ENCODE results near the gene ZFPM1. TPM values are rescaled to one million over a fixed set of nuclear protein-coding genes. Genes with fewer than 3 reads are reported as not detected.

The ZFPM1 gene
- total RNA-seq, 4 donors from 2014 or later, result 0.40 to 1.4 (median 0.59) TPM

DNA sequence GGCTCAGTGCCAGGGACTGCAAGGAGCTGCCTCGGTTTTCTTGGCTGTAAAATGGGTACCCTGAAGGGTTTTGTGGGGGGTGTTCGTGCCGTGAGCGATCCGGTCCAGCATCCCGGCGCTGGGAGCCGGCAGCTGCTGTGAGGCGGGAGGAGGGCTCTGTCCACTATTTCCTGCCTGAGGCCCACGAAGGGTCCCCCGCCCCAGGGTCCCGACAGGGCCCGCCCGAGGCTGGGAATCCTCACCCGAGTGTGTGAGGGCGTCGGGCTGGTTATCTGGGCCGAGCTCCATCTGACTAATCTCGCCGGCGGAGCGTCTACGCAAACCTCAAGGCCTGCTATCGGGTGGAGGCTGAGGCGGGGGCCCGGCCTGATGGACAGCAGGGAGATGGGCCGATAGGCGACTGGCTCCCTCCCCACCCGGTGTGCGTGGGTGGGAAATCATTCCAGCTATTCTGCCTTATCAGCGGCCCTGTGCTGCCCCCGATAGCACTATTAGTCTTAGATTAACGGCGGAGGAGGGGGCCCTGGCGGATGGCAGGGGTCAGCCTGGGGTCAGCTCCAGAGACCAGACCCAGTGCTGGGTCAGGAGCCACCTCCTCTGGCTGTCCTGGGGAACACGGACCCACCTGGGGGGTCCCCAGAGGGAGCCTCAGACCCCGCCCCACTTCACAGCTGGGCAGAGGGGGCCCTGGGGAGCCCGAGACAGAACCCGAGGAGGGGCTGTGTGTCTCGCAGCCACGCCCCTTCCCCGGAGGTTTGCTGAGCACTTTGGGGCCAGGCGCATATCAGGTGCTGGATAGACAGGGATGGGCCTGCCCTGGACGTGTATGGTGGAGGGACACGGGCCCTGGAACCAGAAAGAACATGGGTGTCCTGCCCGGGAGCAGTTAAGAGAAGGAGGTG lies 44.7 kb downstream of the ZFPM1 start:
- Histone ChIP-seq H3K4me1 (no peaks in the 10 kb centered on the region), H3K27ac (no peak overlapping the region), H3K27me3 (peaks cover 43% of the 10 kb centered on the region), H3K9me3 (peaks cover 0 to 9% (median 0%) of the 10 kb centered on the region in 3 donors), H3K4me3 (no peak overlapping the region), H3K36me3 (no peaks in the 10 kb centered on the region)
- 40 to 92% methylated on average over 2 of the region's 46 CpGs for WGBS, 2 donors (ENCODE audit: low coverage in 1 of 2)
- no peak for TF ChIP-seq POLR2A (IDR thresholded peaks at IDR 0.05)
- ATAC-seq, result no peak

DNA sequence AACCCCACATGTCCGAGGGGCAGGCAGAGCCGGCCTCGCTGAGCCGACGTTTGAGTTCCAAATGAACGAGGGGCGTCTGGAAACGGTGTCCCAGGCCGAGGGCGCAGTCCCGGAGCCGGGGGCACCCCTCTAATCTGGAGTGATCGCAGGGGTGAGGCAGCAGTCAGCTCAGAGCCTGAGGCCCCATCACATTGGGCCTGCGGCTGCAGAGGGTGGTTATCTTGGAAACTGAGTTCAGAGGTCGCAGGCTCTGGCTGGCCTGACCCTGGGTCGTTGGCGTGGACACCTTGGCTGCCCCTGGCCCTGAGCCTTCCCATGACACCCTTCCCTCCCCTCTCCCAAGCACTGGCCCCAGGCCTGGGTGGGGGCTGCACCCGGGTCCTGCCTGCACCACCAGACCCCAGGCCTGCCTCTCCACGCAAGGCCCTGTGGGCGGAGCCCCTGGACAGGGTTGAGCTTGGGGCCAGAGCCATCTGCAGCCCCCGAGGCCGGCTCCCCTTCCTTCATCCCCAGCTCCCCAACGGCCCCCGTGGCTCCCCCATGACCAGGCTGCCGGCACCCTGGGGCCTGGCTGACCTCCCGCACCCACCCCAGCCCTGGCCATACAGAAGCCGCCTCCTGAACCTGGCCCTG lies 45.6 kb downstream of the ZFPM1 start:
- no peak for ATAC-seq
- Histone ChIP-seq H3K36me3 (no peaks in the 10 kb centered on the region), H3K4me3 (no peak overlapping the region), H3K9me3 (peaks cover 0 to 9% (median 0%) of the 10 kb centered on the region in 3 donors), H3K27ac (no peak overlapping the region), H3K4me1 (no peaks in the 10 kb centered on the region), H3K27me3 (peaks cover 45% of the 10 kb centered on the region)
- TF ChIP-seq POLR2A (IDR thresholded peaks at IDR 0.05), result no peak
- TF ChIP-seq EP300 (IDR thresholded peaks at IDR 0.05), result no peak
- no peak for TF ChIP-seq POLR2AphosphoS5 (IDR thresholded peaks at IDR 0.05)
- TF ChIP-seq, protein P1, sequence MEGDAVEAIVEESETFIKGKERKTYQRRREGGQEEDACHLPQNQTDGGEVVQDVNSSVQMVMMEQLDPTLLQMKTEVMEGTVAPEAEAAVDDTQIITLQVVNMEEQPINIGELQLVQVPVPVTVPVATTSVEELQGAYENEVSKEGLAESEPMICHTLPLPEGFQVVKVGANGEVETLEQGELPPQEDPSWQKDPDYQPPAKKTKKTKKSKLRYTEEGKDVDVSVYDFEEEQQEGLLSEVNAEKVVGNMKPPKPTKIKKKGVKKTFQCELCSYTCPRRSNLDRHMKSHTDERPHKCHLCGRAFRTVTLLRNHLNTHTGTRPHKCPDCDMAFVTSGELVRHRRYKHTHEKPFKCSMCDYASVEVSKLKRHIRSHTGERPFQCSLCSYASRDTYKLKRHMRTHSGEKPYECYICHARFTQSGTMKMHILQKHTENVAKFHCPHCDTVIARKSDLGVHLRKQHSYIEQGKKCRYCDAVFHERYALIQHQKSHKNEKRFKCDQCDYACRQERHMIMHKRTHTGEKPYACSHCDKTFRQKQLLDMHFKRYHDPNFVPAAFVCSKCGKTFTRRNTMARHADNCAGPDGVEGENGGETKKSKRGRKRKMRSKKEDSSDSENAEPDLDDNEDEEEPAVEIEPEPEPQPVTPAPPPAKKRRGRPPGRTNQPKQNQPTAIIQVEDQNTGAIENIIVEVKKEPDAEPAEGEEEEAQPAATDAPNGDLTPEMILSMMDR (IDR thresholded peaks at IDR 0.05), result no peak
- WGBS, 2 donors (ENCODE audit: low coverage in 1 of 2), result 81 to 100% methylated on average over 1 to 3 of the region's 27 CpGs

DNA sequence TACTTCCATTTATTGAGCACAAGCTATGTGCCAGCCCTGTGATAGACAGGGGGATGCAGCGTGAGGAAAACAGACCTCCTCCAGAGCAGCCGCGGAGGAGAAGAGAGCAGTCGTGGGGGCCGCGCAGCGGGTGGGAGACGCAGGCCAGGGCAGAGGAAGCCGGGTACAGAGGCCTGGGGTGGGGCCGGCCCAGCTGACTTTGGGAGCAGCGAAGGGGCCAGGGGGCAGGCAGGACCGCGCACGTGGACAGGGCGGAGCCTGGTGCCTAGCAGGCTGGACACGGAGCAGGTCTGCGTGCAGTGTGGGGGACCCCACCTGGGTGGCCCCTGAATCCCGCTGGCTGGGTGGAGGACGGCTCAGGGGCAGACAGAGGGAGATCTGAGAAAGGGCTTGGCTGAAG lies 46.2 kb downstream of the ZFPM1 start:
- TF ChIP-seq EP300 (IDR thresholded peaks at IDR 0.05), result no peak
- 24 to 80% methylated on average over 1 to 2 of the region's 19 CpGs for WGBS, 2 donors (ENCODE audit: low coverage in 1 of 2)
- no peaks in the 10 kb centered on the region for H3K4me1 ChIP-seq
- no peaks in the 10 kb centered on the region for H3K36me3 ChIP-seq
- no peak overlapping the region for H3K4me3 ChIP-seq
- no peak overlapping the region for H3K27ac ChIP-seq
- ATAC-seq, result no peak
- H3K9me3 ChIP-seq, result peaks cover 0 to 9% (median 0%) of the 10 kb centered on the region in 3 donors
- H3K27me3 ChIP-seq, result peaks cover 51% of the 10 kb centered on the region

DNA sequence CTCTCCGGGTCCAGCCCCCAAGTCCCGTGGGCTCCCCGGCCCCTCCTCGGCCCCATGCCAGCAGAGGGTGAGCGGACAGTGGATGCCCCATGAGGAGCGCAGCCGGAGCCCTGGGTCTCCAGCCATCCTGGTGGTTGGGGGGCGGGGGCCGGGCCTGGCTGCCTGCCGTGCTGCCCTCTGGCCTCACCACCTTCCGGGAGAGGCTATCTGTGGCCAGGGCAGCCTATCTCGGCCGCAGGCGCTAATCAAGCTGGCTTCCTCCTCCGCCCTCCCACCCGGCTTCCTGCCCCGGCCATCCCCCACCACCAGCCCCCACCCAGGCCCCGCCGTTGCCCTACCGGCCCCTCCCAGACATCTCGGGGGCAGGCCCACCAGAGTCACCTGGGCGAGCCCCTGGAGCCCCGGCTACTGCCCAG lies 46.8 kb downstream of the ZFPM1 start:
- TF ChIP-seq POLR2AphosphoS5 (IDR thresholded peaks at IDR 0.05), result no peak
- TF ChIP-seq, protein P1 (IDR thresholded peaks at IDR 0.05), result no peak
- no peak for TF ChIP-seq POLR2A (IDR thresholded peaks at IDR 0.05)
- TF ChIP-seq EP300 (IDR thresholded peaks at IDR 0.05), result no peak
- peaks cover 0 to 9% (median 0%) of the 10 kb centered on the region in 3 donors for H3K9me3 ChIP-seq
- no peak overlapping the region for H3K4me3 ChIP-seq
- no peak overlapping the region for H3K27ac ChIP-seq
- no peaks in the 10 kb centered on the region for H3K4me1 ChIP-seq
- ATAC-seq, result peak; percentile 15
- WGBS, 2 donors (ENCODE audit: low coverage in 1 of 2), result 60% methylated on average over 1 of the region's 23 CpGs; no CpG with 5 or more reads in 1 of the 2 donors
- no peaks in the 10 kb centered on the region for H3K36me3 ChIP-seq
- H3K27me3 ChIP-seq, result peaks cover 57% of the 10 kb centered on the region

DNA sequence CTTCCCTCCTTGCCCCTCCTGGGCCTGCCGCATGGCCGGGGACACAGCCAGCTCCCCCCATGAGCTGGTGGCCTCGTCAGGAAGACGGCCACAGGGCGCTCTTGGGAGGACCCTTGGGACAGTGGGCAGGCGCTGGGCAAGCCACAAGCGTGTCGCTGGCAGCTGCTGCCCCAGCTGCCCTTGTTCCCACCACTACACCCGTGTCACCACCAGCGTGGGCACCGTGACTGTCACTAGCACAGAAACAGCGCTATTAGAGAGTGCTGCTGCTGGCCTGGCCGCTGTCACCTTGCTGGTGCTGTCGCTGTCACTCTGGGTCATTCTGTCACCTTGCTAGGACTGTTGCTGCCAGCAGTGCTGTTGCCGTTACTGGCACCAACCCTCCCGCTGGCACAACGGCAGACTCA lies 47.2 kb downstream of the ZFPM1 start:
- ATAC-seq, result no peak
- Histone ChIP-seq H3K4me1 (no peaks in the 10 kb centered on the region), H3K4me3 (no peak overlapping the region), H3K27me3 (peaks cover 61% of the 10 kb centered on the region), H3K36me3 (no peaks in the 10 kb centered on the region), H3K27ac (no peak overlapping the region), H3K9me3 (peaks cover 0 to 6% (median 0%) of the 10 kb centered on the region in 3 donors)
- 79% methylated on average over 4 of the region's 17 CpGs; no CpG with 5 or more reads in 1 of the 2 donors for WGBS, 2 donors (ENCODE audit: low coverage in 1 of 2)
- TF ChIP-seq POLR2A (IDR thresholded peaks at IDR 0.05), result no peak
- no peak for TF ChIP-seq EP300 (IDR thresholded peaks at IDR 0.05)
- TF ChIP-seq, protein P1 (IDR thresholded peaks at IDR 0.05), result no peak
- TF ChIP-seq POLR2AphosphoS5 (IDR thresholded peaks at IDR 0.05), result no peak
